GM12873 (cell line): ENCODE results near the gene ATP6V0A1.

Experiments used
- TF ChIP-seq, protein P1 (sequence below): IDR thresholded peaks from 2 replicates; pipeline ENCODE4 v1.5.1; 2012; ENCODE audit warnings: low read depth, mild to moderate bottlenecking, moderate library complexity, low read length, control low read depth; ENCODE audit not compliant: insufficient read depth; ENCODE audit errors: missing control alignments

The ATP6V0A1 gene

DNA sequence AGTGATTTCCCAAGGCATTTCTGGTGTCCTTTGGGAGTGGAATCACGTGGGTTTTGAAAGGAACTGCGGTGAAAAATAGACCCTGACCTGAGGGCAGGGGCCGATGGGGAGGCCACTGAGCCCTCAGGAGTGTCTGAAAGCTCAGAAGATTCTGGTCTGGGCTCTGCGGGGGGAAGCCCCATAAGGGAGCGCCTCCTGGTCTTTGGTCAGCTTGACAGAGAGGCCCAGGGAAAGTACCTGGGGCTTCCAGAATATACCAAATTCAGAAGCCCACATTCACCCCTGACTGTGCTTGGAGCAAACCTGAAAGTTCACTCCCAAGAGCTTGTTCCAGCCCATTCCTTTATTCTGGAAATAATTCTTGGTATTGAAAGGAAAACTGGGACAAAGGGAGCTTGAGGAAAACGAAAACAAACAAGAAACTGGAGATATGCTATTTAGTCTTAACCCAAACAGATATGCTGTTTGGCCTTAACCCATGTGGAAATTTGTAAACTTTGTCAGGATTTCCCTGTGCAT is 54.1 kb downstream of the ATP6V0A1 start:
- TF ChIP-seq, protein P1, sequence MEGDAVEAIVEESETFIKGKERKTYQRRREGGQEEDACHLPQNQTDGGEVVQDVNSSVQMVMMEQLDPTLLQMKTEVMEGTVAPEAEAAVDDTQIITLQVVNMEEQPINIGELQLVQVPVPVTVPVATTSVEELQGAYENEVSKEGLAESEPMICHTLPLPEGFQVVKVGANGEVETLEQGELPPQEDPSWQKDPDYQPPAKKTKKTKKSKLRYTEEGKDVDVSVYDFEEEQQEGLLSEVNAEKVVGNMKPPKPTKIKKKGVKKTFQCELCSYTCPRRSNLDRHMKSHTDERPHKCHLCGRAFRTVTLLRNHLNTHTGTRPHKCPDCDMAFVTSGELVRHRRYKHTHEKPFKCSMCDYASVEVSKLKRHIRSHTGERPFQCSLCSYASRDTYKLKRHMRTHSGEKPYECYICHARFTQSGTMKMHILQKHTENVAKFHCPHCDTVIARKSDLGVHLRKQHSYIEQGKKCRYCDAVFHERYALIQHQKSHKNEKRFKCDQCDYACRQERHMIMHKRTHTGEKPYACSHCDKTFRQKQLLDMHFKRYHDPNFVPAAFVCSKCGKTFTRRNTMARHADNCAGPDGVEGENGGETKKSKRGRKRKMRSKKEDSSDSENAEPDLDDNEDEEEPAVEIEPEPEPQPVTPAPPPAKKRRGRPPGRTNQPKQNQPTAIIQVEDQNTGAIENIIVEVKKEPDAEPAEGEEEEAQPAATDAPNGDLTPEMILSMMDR = no peak

DNA sequence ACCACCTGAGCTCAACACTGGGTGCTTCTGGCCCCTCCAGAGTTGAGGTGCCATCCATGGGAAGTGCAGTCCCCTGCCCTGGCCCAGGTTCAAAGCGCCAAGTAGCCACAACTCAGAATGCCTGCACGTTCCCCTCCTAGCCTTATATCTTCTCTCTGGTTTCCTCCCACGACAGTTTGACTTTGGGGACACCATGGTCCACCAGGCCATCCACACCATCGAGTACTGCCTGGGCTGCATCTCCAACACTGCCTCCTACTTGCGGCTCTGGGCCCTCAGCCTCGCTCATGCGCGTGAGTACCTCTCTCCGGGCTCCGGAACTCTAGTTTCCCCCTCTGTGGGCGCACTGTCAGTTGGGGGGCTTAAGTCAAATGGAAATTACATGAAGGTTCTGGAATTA is 55.0 kb downstream of the ATP6V0A1 start:
- TF ChIP-seq, protein P1 = no peak

DNA sequence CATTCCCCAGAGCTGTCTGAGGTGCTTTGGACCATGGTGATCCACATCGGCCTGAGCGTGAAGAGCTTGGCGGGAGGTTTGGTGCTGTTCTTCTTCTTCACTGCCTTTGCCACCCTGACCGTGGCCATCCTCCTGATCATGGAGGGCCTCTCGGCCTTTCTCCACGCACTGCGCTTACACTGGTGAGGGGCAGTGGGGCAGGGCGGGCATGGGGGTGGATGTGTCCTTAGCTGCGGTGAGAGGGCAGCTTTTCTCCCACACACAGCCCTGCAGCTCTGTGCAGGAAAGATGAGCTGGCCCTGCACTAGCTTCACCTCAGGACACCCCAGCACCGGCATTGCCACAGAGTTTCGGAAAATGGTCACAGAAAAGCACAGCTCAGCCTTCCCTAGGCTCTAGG is 55.6 kb downstream of the ATP6V0A1 start:
- TF ChIP-seq, protein P1 = no peak

DNA sequence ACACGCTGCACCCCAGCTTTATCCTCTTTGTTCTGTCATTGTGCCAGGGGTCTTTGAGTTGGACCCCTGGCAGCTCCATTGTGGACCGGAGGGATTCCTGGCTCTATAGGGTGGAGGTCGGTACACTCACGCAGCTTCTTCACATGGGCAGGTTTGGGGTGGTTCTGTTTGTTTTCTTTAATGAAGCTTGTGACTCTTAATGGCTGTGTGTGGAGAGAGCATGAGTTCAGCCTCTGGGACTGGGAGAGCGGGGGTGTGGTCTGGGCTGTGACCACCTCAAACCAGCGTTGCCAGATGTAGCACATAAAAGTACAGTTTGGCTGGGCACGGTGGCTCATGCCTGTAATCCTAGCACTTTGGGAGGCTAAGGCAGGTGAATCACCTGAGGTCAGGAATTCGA is 56.2 kb downstream of the ATP6V0A1 start:
- TF ChIP-seq, protein P1 = no peak

DNA sequence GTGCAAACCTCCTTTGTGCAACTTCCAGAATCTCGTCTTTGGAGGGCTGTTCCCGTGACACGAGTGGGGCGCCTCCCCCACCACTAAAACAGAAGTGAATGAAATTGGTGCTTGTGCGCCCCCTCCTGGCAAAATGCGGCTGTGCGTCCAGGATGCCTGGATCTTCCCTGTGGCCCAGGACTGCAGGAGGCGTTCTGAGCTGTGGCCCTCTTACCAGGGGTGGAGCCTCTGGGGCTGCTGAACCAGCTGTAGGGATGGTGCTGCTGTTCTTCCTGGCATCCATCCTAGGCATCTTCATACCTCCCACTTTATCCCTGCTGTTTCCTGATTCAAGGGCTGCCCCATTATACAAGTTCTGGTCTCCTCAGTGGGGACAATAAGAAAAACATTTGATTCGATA is 58.8 kb downstream of the ATP6V0A1 start:
- TF ChIP-seq, protein P1 = peak; percentile 95

- TF ChIP-seq, protein P1 = no peak
Observed at GRCh38 chr17:42518046-42518754, 59.5 kb downstream of the ATP6V0A1 start.

- TF ChIP-seq, protein P1 = no peak
Observed at GRCh38 chr17:42518755-42519545, 60.3 kb downstream of the ATP6V0A1 start.
